SK-N-SH (cell line): Measurements from ENCODE around the gene KANK3. TPM values are rescaled to one million over a fixed set of nuclear protein-coding genes. Genes with fewer than 3 reads are reported as not detected.
"Not testable (repeated sequence)": the region's sequence is repeated elsewhere in the genome, so short reads cannot be mapped to it uniquely, and the experiment has no call there.

ENCODE experiments used
- CTCF ChIA-PET: fragments of 300-600, 350-600 bp; formaldehyde crosslinking; extraction: SDS; loops from one replicate; lab custom pipeline; 2021; lab: Yijun Ruan, JAX
- POLR2A ChIA-PET: fragments of 350-600 bp; sonication (Branson Sonifier 250); formaldehyde crosslinking; extraction: SDS; loops from one replicate; lab custom pipeline; 2020; ENCODE audit warnings: antibody characterized with exemption, inconsistent platforms; lab: Yijun Ruan, JAX
- DNase-seq: peaks from one replicate; pipeline ENCODE4 v3.0.0; 2012
- H2AFZ ChIP-seq: fragments of 200-600 bp; sonication (generic); 2 replicates; pipeline ENCODE4 v1.8.1; 2016; ENCODE audit warnings: antibody characterized with exemption, mild to moderate bottlenecking, low read depth
- H3F3A ChIP-seq: fragments of 200-600 bp; sonication (generic); replicated peaks from 2 replicates; pipeline ENCODE3; 2016; ENCODE audit warnings: antibody characterized with exemption, mild to moderate bottlenecking; ENCODE audit not compliant: insufficient read depth
- H3K27ac ChIP-seq, 2 experiments: fragments of 200-500 bp in 1 of 2; fragments of 200-600 bp in 1 of 2; sonication (Bioruptor generic) in 1 of 2; sonication (generic), shearing (Covaris generic) in 1 of 2; 2 replicates each; pipeline versions ENCODE4 v1.5.1 to v1.6.1; 2014 to 2016; ENCODE audit warnings: low read depth in 2 of 2, inconsistent platforms in 1 of 2, low read length in 1 of 2, mild to moderate bottlenecking in 1 of 2, mixed read lengths in 1 of 2
- H3K27me3 ChIP-seq: fragments of 200-600 bp; sonication (generic), shearing (Covaris generic); 2 replicates; pipeline ENCODE4 v1.6.1; 2016; ENCODE audit warnings: mixed run types; ENCODE audit not compliant: insufficient read depth
- H3K36me3 ChIP-seq, 2 experiments: fragments of 200-500 bp in 1 of 2; fragments of 200-600 bp in 1 of 2; sonication (Bioruptor generic) in 1 of 2; sonication (generic) in 1 of 2; replicated peaks in 1 of 2; 2 replicates each; pipeline versions ENCODE3 to v1.5.1; 2014 to 2016; ENCODE audit warnings: low read length in 1 of 2, mild to moderate bottlenecking in 1 of 2; ENCODE audit not compliant: insufficient read depth in 2 of 2, control insufficient read depth in 1 of 2
- H3K4me1 ChIP-seq, 2 experiments: fragments of 200-500 bp in 1 of 2; fragments of 200-600 bp in 1 of 2; sonication (Bioruptor generic) in 1 of 2; sonication (generic), shearing (Covaris generic) in 1 of 2; 2 replicates each; pipeline versions ENCODE4 v1.5.1 to v1.6.1; 2014 to 2016; ENCODE audit warnings: low read depth in 1 of 2, low read length in 1 of 2, mixed run types in 1 of 2; ENCODE audit not compliant: insufficient read depth in 2 of 2, control insufficient read depth in 1 of 2
- H3K4me2 ChIP-seq: fragments of 200-600 bp; sonication (generic), shearing (Covaris generic); 2 replicates; pipeline ENCODE4 v1.6.1; 2017; ENCODE audit warnings: mixed run types
- H3K4me3 ChIP-seq, 2 experiments: fragments of 200-500 bp in 1 of 2; fragments of 200-600 bp in 1 of 2; sonication (Bioruptor generic) in 1 of 2; sonication (generic), shearing (Covaris generic) in 1 of 2; 2 replicates each; pipeline versions ENCODE4 v1.5.1 to v1.8.1; 2014 to 2016; ENCODE audit warnings: low read depth in 2 of 2, inconsistent platforms in 1 of 2, low read length in 1 of 2, mild to moderate bottlenecking in 1 of 2, mixed read lengths in 1 of 2, moderate library complexity in 1 of 2
- H3K79me2 ChIP-seq: fragments of 200-600 bp; sonication (generic); 2 replicates; pipeline ENCODE4 v1.8.1; 2017; ENCODE audit warnings: mild to moderate bottlenecking; ENCODE audit not compliant: insufficient read depth
- H3K9ac ChIP-seq: fragments of 200-600 bp; sonication (generic); 2 replicates; pipeline ENCODE4 v1.6.1; 2017; ENCODE audit warnings: mixed run types
- H3K9me2 ChIP-seq: fragments of 200-600 bp; sonication (generic); 2 replicates; pipeline ENCODE4 v1.6.1; 2017; ENCODE audit warnings: mixed run types
- H3K9me3 ChIP-seq: fragments of 200-600 bp; sonication (generic); 2 replicates; pipeline ENCODE4 v1.6.1; 2017; ENCODE audit warnings: mixed run types, mild to moderate bottlenecking, moderate library complexity
- H4K20me1 ChIP-seq: fragments of 200-600 bp; sonication (generic); 2 replicates; pipeline ENCODE4 v1.6.1; 2017; ENCODE audit warnings: mild to moderate bottlenecking, mixed run types; ENCODE audit not compliant: insufficient read depth
- GABPA ChIP-seq: IDR thresholded peaks from 2 replicates; pipeline ENCODE4 v1.4.0; 2012; ENCODE audit warnings: low read depth, mild to moderate bottlenecking
- MEF2A ChIP-seq: IDR thresholded peaks from 2 replicates; pipeline ENCODE4 v1.4.0; 2012; ENCODE audit warnings: low read depth, borderline replicate concordance
- NFIC ChIP-seq: IDR thresholded peaks from 2 replicates; pipeline ENCODE4 v1.4.0; 2012; ENCODE audit warnings: borderline replicate concordance
- USF1 ChIP-seq: IDR thresholded peaks from 2 replicates; pipeline ENCODE4 v1.4.0; 2012; ENCODE audit warnings: low read depth, borderline replicate concordance
- WGBS: methylation state at CpG from one replicate; pipeline ENCODE4 v1.1.6; 2017; ENCODE audit warnings: low lambda C conversion rate; 5-methylcytosine and 5-hydroxymethylcytosine counted together
- polyA plus RNA-seq, 3 experiments: library from polyadenylated mRNA; depleted of rRNA; stranded (reverse); fragments of >200 nt; gene quantifications; 2 replicates each; pipeline ENCODE4 v1.2.3, GENCODE V29; 2012
- TF ChIP-seq, protein P1 (sequence below): IDR thresholded peaks from 2 replicates; pipeline ENCODE4 v1.6.1; 2012; ENCODE audit warnings: mild to moderate bottlenecking, low read depth, low read length, moderate library complexity

KANK3 gene
- polyA plus RNA-seq, 1 of the 3 experiments (the other 2 are of a cell fraction) = 0.51 TPM

- CTCF ChIA-PET = no interaction called here
- H2AFZ ChIP-seq = no peak overlapping the region
- 96% methylated on average over 13 of the region's 14 CpGs for WGBS
These were observed 26.5 kb downstream of the KANK3 start for GRCh38 chr19:8316351-8317125.

GRCh38 chr19:8314981-8315640, 28.0 kb downstream of the KANK3 start:
- H3K9ac ChIP-seq, H3F3A ChIP-seq, H3K4me2 ChIP-seq, DNase-seq, H3K4me1 ChIP-seq, H3K9me3 ChIP-seq, H3K9me2 ChIP-seq, H4K20me1 ChIP-seq, H3K4me3 ChIP-seq, H3K27ac ChIP-seq, H2AFZ ChIP-seq, H3K27me3 ChIP-seq, CTCF ChIA-PET, POLR2A ChIA-PET: not testable (repeated sequence)
- Histone ChIP-seq H3K79me2 (peaks cover 28% of the 10 kb centered on the region), H3K36me3 (peaks cover 8 to 15% of the 10 kb centered on the region in 2 experiments)
- WGBS = 95% methylated on average over 11 of the region's 11 CpGs

More at GRCh38 chr19:8316351-8317125, 26.5 kb downstream of the KANK3 start:
- no peak for DNase-seq
- Histone ChIP-seq H3K9ac (no peak overlapping the region), H3K27me3 (no peaks in the 10 kb centered on the region), H3K27ac (no peak overlapping the region), H3K36me3 (peaks cover 8 to 9% of the 10 kb centered on the region in 2 experiments), H3K79me2 (peaks cover 41% of the 10 kb centered on the region), H4K20me1 (no peaks in the 10 kb centered on the region), H3K4me1 (peaks cover 5 to 6% of the 10 kb centered on the region in 2 experiments; a peak in 1 of 4 replicates), H3K4me2 (no peak overlapping the region), H3K9me3 (no peaks in the 10 kb centered on the region), H3F3A (peaks cover 6% of the 10 kb centered on the region), H3K4me3 (no peak overlapping the region), H3K9me2 (no peaks in the 10 kb centered on the region)
- POLR2A ChIA-PET = no interaction called here
- TF ChIP-seq, protein P1, sequence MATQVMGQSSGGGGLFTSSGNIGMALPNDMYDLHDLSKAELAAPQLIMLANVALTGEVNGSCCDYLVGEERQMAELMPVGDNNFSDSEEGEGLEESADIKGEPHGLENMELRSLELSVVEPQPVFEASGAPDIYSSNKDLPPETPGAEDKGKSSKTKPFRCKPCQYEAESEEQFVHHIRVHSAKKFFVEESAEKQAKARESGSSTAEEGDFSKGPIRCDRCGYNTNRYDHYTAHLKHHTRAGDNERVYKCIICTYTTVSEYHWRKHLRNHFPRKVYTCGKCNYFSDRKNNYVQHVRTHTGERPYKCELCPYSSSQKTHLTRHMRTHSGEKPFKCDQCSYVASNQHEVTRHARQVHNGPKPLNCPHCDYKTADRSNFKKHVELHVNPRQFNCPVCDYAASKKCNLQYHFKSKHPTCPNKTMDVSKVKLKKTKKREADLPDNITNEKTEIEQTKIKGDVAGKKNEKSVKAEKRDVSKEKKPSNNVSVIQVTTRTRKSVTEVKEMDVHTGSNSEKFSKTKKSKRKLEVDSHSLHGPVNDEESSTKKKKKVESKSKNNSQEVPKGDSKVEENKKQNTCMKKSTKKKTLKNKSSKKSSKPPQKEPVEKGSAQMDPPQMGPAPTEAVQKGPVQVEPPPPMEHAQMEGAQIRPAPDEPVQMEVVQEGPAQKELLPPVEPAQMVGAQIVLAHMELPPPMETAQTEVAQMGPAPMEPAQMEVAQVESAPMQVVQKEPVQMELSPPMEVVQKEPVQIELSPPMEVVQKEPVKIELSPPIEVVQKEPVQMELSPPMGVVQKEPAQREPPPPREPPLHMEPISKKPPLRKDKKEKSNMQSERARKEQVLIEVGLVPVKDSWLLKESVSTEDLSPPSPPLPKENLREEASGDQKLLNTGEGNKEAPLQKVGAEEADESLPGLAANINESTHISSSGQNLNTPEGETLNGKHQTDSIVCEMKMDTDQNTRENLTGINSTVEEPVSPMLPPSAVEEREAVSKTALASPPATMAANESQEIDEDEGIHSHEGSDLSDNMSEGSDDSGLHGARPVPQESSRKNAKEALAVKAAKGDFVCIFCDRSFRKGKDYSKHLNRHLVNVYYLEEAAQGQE = no peak
- TF ChIP-seq NFIC (no peak), GABPA (no peak), MEF2A (no peak), USF1 (no peak)
